ENCODE measurements around the gene C4B.

C4B gene

DNA sequence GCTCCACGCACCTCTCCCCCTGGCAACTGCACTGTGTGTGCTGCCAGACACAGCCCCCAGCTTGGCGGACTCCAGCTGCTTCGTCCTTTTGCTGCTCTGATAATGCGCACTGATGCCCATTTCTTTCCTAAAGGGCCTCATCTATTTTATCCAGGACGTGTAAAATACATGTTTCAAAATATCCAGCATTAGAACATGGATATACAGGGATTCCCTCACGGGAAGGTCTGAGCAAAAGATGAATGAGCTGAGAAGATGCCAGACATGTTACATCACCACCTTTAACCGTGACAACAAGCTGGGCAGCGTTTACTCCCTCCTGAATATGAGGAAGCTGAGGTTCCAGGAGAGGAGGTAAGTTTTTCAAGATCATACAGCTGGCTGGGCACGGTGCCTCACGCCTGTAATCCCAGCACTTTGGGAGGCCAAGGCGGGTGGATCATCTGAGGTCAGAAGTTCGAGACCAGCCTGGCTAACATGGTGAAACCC lies 61.8 kb downstream of the C4B start:
- Histone ChIP-seq H3K4me3 (ENCODE audit: low read depth, low read length) (no peak overlapping the region), H3K4me1 (ENCODE audit: control insufficient read depth, insufficient read depth, low read length) (no peaks in the 10 kb centered on the region), H3K27ac (ENCODE audit: extremely low read depth, low read depth, low read length) (no peak overlapping the region), H3K9me3 (ENCODE audit: control insufficient read depth, insufficient read depth, low read depth, low read length) (no peaks in the 10 kb centered on the region), H3K36me3 (ENCODE audit: control insufficient read depth in 2 of 2, insufficient read depth in 1 of 2, low read length in 2 of 2) (no peaks in the 10 kb centered on the region)
- ChIA-PET POLR2A (interaction anchor here (0.6 to 1.5 kb wide), 6 partner anchors 16 to 160 kb away, joined by 3 to 4 read pairs (median 3); partner anchors contain the start of genes AGPAT1 and FKBPL), CTCF (interaction anchor here (0.5 to 2.4 kb wide), 9 partner anchors 9 to 762 kb away, joined by 3 to 16 read pairs (median 5); no protein-coding TSS in a partner anchor)
- TF ChIP-seq, protein P1, sequence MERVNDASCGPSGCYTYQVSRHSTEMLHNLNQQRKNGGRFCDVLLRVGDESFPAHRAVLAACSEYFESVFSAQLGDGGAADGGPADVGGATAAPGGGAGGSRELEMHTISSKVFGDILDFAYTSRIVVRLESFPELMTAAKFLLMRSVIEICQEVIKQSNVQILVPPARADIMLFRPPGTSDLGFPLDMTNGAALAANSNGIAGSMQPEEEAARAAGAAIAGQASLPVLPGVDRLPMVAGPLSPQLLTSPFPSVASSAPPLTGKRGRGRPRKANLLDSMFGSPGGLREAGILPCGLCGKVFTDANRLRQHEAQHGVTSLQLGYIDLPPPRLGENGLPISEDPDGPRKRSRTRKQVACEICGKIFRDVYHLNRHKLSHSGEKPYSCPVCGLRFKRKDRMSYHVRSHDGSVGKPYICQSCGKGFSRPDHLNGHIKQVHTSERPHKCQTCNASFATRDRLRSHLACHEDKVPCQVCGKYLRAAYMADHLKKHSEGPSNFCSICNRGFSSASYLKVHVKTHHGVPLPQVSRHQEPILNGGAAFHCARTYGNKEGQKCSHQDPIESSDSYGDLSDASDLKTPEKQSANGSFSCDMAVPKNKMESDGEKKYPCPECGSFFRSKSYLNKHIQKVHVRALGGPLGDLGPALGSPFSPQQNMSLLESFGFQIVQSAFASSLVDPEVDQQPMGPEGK (tag by site-specific recombination; IDR thresholded peaks at IDR 0.05): 0 out of 2 replicates have a peak, but pooled peaks have one; percentile 20
- peak; percentile 80 for TF ChIP-seq ZBTB20 (tag by site-specific recombination; IDR thresholded peaks at IDR 0.05)
- TF ChIP-seq WT1 (tag by site-specific recombination; IDR thresholded peaks at IDR 0.05): peak; percentile 70
- peak; percentile 64 for TF ChIP-seq ZBTB17 (tag by site-specific recombination; IDR thresholded peaks at IDR 0.05)
- 0 out of 2 replicates have a peak, but pooled peaks have one; percentile 8 for TF ChIP-seq ZBTB21 (tag by site-specific recombination; IDR thresholded peaks at IDR 0.05)
- TF ChIP-seq, protein P2, sequence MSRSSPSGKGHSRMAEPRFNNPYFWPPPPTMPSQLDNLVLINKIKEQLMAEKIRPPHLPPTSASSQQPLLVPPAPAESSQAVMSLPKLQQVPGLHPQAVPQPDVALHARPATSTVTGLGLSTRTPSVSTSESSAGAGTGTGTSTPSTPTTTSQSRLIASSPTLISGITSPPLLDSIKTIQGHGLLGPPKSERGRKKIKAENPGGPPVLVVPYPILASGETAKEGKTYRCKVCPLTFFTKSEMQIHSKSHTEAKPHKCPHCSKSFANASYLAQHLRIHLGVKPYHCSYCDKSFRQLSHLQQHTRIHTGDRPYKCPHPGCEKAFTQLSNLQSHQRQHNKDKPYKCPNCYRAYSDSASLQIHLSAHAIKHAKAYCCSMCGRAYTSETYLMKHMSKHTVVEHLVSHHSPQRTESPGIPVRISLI (tag by site-specific recombination; IDR thresholded peaks at IDR 0.05): peak; percentile 63; the same call in 1 of the 2 replicates
- no peak for TF ChIP-seq OVOL3 (tag by site-specific recombination; IDR thresholded peaks at IDR 0.05)
- TF ChIP-seq SP7 (tag by site-specific recombination; IDR thresholded peaks at IDR 0.05): peak; percentile 77; the same call in 1 of the 2 replicates
- TF ChIP-seq SP2 (tag by site-specific recombination; IDR thresholded peaks at IDR 0.05): no peak
- 0 out of 2 replicates have a peak, but pooled peaks have one; percentile 13 for TF ChIP-seq ZNF394 (tag by site-specific recombination; IDR thresholded peaks at IDR 0.05; ENCODE audit: borderline replicate concordance)
- peak; percentile 42; the same call in 1 of the 2 replicates for TF ChIP-seq GLIS1 (tag by site-specific recombination; IDR thresholded peaks at IDR 0.05)
- TF ChIP-seq, protein P3, sequence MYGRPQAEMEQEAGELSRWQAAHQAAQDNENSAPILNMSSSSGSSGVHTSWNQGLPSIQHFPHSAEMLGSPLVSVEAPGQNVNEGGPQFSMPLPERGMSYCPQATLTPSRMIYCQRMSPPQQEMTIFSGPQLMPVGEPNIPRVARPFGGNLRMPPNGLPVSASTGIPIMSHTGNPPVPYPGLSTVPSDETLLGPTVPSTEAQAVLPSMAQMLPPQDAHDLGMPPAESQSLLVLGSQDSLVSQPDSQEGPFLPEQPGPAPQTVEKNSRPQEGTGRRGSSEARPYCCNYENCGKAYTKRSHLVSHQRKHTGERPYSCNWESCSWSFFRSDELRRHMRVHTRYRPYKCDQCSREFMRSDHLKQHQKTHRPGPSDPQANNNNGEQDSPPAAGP (tag by site-specific recombination; IDR thresholded peaks at IDR 0.05): 0 out of 2 replicates have a peak, but pooled peaks have one; percentile 38
- TF ChIP-seq ZNF600 (tag by site-specific recombination; IDR thresholded peaks at IDR 0.05): peak; percentile 52; the same call in 1 of the 2 replicates
- TF ChIP-seq ZSCAN30 (tag by site-specific recombination; IDR thresholded peaks at IDR 0.05): no peak
- no peak for TF ChIP-seq ZNF521 (tag by site-specific recombination; IDR thresholded peaks at IDR 0.05)
- TF ChIP-seq, protein P4, sequence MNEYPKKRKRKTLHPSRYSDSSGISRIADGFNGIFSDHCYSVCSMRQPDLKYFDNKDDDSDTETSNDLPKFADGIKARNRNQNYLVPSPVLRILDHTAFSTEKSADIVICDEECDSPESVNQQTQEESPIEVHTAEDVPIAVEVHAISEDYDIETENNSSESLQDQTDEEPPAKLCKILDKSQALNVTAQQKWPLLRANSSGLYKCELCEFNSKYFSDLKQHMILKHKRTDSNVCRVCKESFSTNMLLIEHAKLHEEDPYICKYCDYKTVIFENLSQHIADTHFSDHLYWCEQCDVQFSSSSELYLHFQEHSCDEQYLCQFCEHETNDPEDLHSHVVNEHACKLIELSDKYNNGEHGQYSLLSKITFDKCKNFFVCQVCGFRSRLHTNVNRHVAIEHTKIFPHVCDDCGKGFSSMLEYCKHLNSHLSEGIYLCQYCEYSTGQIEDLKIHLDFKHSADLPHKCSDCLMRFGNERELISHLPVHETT (tag by site-specific recombination; IDR thresholded peaks at IDR 0.05): peak; percentile 39; the same call in 1 of the 2 replicates
- no peak for TF ChIP-seq REPIN1 (tag by site-specific recombination; IDR thresholded peaks at IDR 0.05; ENCODE audit: low read depth)
- peak; percentile 61 for TF ChIP-seq ZNF629 (tag by site-specific recombination; IDR thresholded peaks at IDR 0.05)

DNA sequence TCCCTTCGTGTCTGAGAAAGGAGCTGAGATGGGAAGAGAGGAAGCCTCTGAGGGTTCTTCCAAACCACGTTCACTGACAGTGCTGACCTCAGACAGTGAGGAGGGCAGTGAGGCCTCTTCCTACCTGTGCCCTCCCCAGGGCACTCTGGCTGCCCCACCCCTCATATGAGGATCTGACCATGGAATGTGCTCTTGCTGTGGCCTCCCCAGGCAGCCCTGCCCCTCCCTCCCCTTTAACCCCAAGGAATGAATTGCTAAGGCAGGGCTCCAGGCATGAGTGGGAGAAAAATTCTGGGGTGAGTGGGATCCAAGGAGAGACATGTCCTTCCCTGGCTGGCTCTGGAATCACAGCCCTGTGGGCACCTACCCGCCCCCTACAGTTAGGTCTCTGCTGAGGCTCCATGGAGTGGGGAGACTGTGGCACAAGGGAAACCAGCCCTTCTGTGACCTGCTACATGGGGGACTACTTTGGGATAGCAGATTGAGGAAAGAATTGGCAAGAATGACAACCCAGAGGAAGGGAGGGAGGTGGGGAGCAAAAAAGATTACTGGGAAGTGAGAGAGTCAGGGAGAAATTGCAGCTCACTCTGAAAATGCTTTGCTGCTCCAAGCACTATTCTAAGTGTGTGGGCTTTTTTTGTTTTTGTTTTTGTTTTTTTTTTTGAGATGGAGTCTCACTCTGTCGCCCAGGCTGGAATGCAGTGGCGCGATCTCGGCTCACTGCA lies 65.1 kb downstream of the C4B start:
- Histone ChIP-seq H3K4me1 (ENCODE audit: control insufficient read depth, insufficient read depth, low read length) (no peaks in the 10 kb centered on the region), H3K9me3 (ENCODE audit: control insufficient read depth, insufficient read depth, low read depth, low read length) (no peaks in the 10 kb centered on the region), H3K27ac (ENCODE audit: extremely low read depth, low read depth, low read length) (no peak overlapping the region), H3K4me3 (ENCODE audit: low read depth, low read length) (no peak overlapping the region), H3K36me3 (ENCODE audit: control insufficient read depth in 2 of 2, insufficient read depth in 1 of 2, low read length in 2 of 2) (no peaks in the 10 kb centered on the region)
- CTCF ChIA-PET: interaction anchor here (0.6 to 1.1 kb wide), 9 partner anchors 7 to 354 kb away, joined by 3 to 4 read pairs (median 3); partner anchors contain the start of gene HSPA1B
- POLR2A ChIA-PET: no interaction called here
- peak; percentile 44; the same call in 1 of the 2 replicates for TF ChIP-seq EGR2 (tag by site-specific recombination; IDR thresholded peaks at IDR 0.05; ENCODE audit: low read depth)
- TF ChIP-seq ZFP41 (tag by site-specific recombination; IDR thresholded peaks at IDR 0.05; ENCODE audit: borderline replicate concordance): no peak
